Measurements from ENCODE around the gene PIK3R4.

PIK3R4 gene

DNA sequence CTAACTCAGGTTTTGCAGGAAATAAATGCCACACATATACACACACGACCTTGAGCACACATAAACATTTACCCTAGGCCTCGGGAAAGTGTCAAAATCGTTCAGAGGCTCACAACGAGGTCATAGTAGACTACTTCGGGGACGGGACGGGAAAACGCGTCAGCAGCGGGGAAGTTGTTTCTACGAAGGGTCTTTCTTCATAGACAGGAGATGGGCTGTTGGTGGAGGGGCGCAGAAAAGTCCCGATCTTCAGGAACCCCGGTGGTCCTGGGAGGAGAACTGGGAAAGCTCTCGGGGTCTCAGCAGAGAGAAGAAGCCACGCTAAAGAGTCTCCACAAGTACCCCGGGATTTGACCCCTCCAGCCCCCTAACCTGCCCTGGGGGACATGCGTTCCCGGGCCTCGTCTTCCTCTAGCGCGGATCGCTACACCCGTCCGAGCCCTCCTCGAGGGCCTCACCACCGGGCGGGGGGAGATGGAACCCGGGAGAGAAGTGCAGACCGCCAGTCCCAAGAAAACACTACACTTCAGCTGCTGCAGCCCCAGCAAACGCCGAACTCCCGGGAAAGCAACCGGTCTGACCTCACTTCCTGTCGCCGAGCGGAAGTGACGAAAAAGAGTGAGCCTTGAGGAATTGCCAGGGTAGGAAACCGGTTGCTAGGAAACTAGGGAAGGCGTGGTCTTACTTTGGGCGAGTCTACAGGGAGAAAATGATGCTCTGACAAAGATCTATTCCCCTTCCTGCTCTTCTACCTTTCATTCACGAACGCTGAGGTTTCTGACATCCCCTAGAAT is at the start of gene PIK3R4:
Gene PIK3R4 (minus strand): TSS at position 584 of the 794 bp plus-strand sequence. CDS start 1,611 bp downstream, outside the sequence.
- DNase-seq, result peak; percentile 95

DNA sequence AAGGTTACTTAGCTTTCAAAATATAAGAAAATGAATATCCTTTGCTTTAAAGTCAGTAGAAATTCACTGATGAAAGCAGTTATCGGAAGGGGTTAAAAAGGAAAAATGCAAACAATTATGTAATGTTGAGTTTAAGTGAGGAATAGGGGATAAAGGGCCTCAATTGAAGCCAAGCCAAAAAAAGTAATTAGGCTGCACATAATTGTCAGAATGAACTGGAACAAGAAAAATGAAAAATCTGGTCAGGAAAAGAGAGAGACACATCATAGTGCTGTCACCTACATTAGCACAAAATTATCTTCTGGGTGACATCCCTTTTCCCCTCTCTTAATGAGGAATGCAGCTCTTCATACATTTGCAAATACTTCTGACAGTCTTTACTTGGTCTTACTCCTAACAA is 48.8 kb upstream of the PIK3R4 start:
- DNase-seq, result no peak

DNA sequence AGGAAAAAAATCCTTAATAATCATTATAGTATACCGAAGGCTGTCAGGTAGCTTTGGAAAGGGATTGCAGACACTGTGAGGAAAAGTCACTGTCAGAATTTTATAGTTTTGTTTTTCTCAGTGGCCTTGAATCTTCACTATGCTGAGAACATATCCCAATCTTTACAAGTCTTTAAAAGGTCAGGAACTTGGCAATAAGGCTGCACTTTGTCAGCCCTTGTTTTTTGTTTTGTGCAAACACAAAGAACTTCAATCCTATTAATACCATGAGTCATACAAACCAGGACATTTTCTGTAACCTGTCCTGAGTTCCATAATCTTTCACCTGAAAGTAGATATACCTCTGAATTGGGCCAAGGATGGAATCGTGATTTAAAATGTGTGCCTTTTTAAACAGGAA is 45.6 kb upstream of the PIK3R4 start:
- DNase-seq, result no peak

DNA sequence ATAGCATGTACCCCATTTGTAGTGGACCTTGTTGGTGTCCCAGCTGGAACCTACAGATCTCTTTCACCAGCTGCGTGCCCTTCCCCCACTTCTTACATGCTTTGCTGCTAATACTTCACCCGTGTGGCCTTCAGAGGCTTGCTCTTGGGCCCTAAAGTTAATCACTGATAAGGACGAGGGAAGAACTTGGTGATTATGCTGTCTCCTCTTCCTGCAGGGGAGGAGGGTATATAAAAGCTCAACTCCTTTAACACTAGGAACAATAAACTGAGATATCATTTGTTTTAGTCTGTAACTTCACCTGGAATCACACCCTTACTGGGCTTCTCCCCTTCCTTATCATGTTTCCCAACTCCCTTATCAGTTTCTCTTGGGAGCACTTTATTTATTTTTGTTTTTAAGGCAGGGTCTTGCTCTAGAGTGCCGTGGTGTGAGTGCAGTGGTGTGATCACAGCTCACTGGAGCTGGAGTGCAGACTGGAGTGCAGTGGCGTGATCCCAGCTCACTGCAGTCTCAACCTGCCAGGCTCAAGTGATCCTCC is 43.2 kb upstream of the PIK3R4 start:
- DNase-seq, result no peak

DNA sequence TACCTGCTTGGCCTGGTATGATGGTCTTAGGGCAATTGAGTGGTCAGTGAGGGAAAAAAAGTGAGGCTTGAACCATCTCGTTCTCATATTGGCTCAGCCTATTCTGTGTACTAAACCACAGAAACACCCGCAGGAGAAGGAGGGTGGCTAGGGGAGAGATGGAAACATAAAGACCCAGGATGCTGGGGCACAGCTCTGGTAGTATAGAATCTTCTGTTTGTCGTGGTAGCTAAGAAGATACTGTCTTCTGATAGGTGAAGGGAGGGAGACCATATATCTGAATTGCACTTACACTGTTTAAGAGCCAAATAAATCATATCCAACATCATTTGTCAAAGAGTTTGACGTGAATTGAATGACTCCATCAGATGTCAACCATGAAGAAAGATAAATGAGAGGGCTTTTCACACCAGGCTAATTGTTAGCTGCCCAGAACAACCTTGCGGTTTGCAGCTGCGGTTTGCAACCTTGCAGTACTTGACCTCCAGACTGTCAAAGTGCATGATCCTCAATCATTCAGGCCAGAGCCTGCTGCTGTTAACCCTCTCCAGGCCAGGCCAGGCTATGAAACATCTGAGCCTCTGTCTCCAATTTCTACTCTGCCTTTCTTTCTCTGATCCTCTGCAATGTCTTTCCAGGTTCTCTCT is 40.9 kb upstream of the PIK3R4 start:
- no peak for DNase-seq

DNA sequence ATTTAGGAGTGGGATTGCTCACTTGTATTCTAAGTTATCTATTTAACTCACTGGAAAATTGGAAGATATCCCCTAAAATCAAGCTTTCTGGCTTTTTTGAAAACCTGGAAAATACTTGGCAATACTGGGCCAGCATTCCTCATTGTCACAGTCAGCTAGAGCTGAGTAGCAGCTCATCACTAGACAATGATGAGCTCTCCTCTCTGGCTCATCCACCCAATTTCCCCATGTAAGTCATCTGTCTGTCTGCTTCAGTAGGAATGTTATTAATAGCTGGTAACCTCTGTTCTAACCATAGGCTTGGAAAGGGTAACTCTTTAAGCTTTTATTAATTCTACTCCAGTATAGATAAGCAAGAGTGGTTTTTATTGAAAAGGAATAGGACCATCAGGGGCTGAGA is 39.7 kb upstream of the PIK3R4 start:
- DNase-seq, result no peak

DNA sequence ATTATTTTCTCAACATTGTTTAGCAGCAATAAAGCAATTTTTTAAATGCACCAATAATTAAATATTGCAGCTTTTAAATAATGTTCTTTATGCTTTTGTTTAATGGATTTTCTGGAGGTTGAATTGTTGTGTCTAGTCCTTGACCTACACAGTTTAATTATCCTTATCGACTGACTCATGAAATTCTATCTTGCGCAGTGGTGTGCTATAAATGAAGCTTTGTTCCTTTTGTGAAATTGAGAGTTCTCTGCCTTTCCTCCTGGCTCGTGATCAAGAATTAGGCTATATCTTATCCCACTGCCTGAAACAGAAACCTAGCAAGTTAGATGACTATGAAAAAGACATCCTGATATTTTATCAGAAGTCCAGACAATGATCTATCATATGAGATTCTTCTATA is 37.0 kb upstream of the PIK3R4 start:
- DNase-seq, result no peak

DNA sequence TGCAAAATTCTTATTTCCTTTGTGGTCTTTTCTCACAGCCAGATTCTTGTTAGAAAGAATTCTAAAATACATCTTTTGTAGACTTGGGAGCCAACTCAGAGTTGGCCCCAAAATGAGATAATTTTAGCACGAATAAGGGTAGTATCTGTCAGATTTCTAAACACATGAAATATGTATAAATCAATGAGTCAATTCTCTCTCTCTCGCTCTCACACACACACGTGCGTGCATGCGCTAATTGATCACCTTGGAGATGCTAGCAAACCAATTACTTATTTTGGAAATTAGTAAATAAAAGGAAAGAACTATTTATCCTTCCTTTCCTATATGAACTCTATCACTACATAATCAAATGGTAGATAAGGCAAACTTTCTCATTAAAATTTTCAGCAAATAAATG is 32.9 kb upstream of the PIK3R4 start:
- DNase-seq, result no peak

DNA sequence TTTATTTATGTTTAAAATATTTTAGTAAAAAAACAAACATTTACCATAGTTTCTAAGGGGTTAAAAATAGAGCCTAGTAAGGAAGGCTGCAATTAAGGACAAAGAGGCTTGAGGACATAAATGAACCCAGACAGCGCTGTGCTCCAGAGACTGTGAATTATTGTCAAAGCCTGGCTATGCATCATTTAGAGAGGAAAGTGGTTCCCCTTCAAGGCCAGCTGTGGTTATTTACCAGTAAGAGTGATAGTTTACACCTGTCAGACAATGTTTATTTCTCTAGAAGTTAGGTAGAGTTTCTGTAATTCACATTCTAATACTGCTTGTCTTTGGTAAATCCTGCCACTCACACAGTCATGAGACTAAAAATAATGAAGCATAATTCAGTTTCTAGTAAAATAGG is 32.4 kb upstream of the PIK3R4 start:
- no peak for DNase-seq

DNA sequence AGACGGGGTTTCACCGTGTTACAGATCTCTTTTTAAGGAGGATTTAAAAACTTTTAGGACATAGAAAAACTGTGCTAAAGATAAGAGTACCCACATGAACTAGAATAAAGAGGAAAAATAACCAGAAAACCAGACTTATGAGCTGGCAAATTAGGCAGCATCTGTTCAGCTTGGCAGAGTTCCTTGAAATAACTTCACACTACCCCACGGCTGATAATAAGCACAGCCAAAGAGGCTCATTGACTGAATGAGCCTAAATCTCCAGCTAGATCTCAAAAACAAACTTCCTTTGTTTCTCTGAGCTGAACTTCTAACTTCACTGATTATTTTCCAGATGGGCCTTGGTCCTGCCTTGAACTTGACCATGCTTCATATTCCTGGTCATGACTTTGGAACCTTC is 26.7 kb upstream of the PIK3R4 start:
- DNase-seq, result peak; percentile 5

DNA sequence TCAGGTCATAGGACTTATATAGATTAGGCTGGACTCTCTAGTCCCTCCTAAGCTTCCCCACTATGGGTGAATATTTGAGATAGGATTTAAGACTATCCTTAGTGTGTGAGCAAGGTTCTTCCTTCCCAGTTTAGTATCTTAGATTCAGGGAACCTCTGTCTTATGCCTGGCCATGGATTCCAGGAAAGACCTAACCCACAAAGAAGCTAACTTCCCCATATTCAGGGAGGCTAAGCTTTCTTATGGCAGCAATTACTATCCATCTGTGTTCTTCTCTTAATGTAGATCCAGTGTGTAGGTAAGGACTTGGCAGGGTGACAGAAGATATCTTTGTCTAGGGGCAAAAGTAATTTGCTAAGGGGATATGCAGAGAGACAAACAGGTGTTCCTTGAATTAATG is 25.5 kb upstream of the PIK3R4 start:
- no peak for DNase-seq

DNA sequence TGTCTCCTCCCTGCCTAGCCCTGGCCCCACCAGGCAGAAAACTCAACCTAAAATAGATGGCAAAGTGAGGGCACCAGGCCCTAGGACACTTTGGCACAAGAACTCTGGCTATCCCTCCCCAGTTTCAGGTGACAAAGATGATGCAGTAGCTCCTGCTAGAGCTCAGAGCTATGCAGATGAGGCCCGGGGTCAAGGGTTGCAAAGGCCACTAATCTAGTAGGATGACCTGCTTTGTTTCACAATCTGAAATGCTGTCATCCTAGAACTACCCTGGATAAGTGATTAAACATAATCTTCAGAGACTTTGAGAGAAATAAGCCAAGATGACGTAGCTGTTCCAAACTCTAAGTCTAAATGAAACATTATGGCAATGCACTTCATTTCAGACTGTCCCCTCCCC is 24.0 kb upstream of the PIK3R4 start:
- no peak for DNase-seq

DNA sequence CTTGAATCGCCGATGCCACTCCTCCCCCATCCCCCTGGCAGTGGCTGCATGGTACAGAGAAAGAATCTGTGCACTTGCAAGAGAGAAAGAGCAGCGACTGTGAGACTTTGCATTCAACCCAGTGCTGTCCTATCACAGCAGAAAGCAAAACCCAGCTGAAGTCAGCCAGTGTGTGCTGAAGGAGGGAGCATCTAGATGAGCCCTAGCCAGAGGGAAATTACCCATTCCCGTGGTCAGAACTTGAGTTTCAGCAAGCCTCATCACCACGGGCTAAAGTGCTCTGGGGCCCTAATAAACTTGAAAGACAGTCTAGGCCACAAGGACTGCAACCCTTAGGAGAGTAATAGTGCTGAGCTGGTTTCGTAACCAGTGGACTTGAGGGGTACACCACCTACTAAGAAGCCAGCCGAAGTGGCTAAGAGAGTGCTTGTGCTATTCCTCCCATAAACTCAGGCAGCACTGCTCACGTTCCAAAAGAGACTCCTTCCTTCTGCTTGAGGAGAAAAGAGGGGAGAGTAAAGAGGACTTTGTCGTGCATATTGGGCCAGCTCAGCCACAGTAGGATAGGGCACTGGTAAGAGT is 15.2 kb upstream of the PIK3R4 start:
- DNase-seq, result no peak

DNA sequence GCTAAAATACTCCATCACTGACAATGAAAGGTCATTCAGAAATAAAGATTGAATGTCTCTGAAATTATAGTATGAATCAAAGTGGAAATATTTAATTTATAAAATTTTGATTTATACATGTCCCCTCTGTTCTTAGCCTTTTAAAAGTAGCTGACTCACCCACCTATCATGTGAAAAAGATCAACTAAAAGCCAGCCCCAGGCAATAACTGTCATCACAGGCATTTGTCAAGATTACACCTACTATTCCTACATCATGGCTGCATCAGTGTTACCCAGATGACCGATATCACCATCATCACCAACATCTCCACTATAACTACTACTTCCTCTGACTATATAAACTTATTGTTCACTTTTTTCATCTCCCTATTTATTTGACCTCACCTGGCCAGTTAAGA is 14.3 kb upstream of the PIK3R4 start:
- DNase-seq, result no peak

DNA sequence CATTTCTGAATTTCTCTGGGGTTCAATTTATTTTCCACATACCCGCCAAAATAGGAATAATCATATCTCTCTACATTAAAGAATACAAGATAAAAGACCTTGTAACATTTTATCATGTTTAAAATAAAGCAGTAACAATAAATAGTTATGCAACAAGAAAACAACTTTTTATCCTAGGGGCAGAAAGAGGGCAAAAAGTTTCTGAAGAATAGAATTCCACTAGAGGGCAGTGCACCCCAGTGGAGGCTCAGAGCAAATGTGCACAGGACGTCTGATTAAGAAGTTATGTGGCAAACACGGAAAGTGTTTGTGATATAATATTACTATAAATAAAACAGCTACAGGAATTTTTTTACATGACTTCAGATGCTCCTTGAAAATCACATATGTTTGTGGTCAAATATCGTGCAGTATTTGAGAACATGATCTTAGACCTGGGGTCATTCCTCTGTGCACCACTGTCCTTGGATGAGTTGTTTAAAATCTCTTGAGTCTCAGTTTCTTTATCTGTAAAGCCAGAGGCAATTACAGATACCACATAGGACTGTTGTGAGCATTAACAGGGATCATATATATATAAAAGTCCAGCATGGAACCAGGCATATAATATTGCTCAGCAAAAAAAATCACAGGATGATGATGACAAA is 13.2 kb upstream of the PIK3R4 start:
- peak; percentile 53 for DNase-seq

DNA sequence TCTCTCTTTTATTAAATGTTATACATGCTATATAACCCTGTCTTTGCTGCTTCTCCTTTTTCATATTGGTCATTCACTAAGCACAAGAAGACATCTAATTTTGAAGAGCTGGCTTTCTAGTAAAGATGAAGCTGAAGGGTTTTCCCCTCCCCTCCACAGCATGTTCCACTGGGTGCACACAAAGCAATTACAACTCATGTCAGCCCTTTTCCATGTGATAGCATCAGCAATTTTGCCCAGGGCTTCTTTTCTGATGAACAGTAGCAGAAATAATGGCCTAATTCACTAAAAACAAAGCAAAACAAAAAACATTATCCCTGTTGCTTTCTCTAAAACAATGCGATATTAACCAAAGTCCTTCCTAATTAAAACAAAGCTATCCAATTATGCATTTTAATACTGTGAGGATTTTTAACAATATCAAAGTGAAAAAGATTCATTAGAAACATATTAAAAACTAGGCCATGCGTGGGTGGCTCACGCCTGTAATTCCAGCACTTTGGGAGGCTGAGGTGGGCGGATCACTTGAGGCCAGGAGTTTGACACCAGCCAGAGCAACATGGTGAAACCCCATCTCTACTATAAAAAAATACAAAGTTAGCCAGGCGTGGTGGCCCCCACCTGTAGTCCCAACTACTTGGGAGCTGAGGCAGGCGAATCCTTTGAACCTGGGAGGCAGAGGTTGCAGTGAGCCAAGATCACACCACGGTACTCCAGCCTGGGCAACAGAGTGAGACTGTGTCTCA is 12.2 kb upstream of the PIK3R4 start:
- no peak for DNase-seq

DNA sequence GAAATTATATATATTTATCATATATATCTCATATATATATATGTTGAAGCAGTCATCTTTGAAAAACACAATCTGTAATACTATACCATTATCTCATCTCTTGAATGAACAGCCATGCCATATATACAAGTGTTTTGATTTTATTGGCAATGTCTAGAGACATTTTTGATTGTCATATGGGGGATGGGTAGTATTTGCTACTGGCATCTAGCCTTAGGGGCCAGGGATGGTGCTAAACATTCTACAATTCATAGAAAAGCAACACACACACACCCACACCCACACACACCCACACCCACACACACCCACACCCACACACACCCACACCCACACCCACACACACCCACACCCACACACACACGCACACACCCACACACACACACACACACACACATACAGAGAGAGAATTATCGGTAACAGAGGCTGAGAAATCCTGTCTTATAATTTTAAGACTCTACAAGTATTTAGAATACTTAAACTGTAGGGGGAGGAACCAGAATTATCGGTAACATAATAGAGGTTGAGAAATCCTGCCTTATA is 11.1 kb upstream of the PIK3R4 start:
- DNase-seq, result no peak

DNA sequence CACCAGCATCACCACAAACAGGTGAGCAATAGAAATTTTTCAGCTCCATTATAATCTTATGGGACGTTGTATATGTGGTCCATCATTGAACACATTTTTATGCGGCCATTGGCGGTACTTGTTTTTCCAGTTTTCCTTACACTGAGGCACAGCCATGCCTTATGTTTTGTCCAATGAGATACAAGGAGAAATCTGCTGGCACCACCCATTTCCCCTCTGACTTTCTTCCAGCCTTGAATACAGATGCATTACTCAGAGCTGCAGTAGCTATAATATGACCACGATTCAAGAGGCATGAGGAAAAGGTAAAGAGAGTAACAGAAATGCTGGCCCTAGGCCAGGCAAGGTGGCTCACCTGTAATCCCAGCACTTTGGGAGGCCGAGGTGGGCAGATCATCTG is 9.0 kb upstream of the PIK3R4 start:
- DNase-seq, result no peak

DNA sequence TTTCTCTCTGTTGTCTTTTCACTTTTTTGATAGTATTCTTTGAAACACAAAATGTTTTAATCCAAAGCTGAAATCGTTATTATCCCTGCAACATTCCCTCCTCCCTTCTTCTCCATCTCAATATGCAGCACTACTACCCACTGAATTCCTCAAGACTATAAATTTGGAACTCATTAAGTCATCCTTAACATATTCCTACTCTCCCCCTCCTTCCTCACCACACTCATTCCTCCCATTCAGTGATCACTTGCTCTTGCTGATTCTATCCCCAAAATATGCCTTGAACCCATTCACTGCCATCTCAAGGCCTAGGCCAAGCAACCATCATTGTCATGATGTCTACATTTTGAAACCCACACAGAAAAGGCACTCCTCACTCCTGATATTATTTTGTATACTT is 2.4 kb upstream of the PIK3R4 start:
- DNase-seq, result no peak

DNA sequence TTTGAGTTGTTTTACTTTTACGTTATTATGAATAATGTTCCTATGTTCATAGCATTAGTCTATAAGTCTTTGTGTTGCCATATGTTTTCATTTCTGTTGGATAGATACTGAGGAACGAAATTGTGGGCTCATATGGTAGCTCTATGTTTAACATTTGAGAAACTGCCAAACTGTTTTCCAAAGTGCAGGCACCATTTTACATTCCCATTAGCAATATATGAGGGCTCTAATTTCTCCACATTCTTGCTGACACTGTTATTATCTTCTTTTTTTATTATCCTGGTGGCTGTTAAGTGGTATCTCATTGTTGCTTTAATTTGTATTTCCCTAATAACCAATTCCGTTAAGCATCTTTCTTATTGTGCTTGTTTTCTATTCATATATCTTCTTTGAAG is 1.8 kb upstream of the PIK3R4 start:
- no peak for DNase-seq

DNA sequence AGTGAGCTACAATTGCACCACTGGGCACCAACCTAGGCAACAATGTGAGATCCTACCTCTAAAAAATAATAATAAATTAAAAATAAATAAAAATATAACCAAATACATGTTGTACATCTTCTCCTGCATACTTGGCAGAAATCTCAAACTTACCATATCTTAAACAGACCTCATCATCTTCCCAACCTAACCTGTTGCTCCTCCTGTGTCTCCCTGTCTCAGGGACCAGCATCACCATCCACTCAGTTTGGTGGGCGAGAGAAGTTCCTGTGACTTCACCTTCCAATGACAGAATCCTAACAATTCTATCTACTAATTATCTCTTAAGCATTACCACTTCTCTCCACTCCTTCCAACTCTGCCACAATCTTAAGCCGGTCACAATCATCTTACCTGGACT is 3.3 kb downstream of the PIK3R4 start:
- DNase-seq, result no peak

DNA sequence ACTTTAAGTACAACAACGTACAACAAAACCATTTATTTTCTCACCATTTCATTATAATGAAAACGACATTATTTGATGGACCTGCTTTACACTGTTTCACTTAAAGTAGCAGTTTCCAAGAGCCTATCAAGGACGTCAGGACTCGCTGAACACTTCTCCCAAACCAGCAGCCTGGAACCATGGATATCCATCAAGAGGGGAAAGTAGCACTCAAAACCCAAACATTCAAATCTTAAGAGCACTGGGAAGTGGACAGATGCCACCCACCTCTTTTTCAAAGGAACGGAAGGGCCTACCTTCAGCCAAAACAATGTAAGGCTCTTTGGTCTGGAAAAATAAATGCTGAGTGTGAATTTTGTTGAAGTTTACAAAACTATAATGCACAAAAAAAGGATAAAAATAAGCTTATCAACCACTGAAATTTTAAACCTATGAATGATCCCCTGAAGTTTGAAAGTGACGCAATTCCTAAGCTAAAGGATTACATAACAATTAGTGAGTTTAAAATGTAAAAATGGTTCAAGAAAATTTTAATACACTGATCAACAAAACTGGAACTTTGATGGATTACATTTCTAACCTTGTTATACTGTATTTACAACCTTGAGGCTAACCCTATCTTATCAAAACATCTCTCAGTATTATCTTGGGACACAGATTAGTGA is 4.6 kb downstream of the PIK3R4 start:
- DNase-seq, result no peak

Measured in NCI-H1694 (cell line).